ENCODE results near the gene COX8A.

Gene COX8A

GRCh38 chr11:63931876-63932275, 42.5 kb upstream of the COX8A start:
- Histone ChIP-seq H3K4me3 (ENCODE audit: low read depth, low read length, poor library complexity, severe bottlenecking) (no peak overlapping the region), H3K9ac (ENCODE audit: low read length) (no peak overlapping the region), H3F3A (ENCODE audit: insufficient read depth, low read length) (no peaks in the 10 kb centered on the region), H3K4me2 (ENCODE audit: low read length) (no peak overlapping the region), H3K27ac (ENCODE audit: low read depth, low read length, poor library complexity, severe bottlenecking) (no peak overlapping the region), H3K9me2 (ENCODE audit: low read depth, low read length) (no peaks in the 10 kb centered on the region), H3K79me2 (ENCODE audit: insufficient read depth, low read length) (no peaks in the 10 kb centered on the region), H3K4me1 (ENCODE audit: insufficient read depth, low read length, severe bottlenecking) (no peaks in the 10 kb centered on the region), H2AFZ (ENCODE audit: low read length) (no peak overlapping the region), H3K27me3 (ENCODE audit: insufficient read depth, low read length) (peaks cover 3% of the 10 kb centered on the region; the same call in 1 of the 2 replicates), H3K36me3 (ENCODE audit: insufficient read depth, low read length) (no peaks in the 10 kb centered on the region), H4K20me1 (ENCODE audit: insufficient read depth, low read length) (no peaks in the 10 kb centered on the region), H3K9me3 (ENCODE audit: low read length) (no peaks in the 10 kb centered on the region)
- TF ChIP-seq EZH2 (IDR thresholded peaks at IDR 0.05; ENCODE audit: borderline replicate concordance, low read length) = no peak
- no peak for TF ChIP-seq CTCF (IDR thresholded peaks at IDR 0.05; ENCODE audit: low read length)

- H3K36me3 ChIP-seq (ENCODE audit: insufficient read depth, low read length) = no peaks in the 10 kb centered on the region
- H3K27me3 ChIP-seq (ENCODE audit: insufficient read depth, low read length) = peaks cover 3% of the 10 kb centered on the region; the same call in 1 of the 2 replicates
- no peaks in the 10 kb centered on the region for H3K9me3 ChIP-seq (ENCODE audit: low read length)
- H2AFZ ChIP-seq (ENCODE audit: low read length) = no peak overlapping the region
- TF ChIP-seq EZH2 (IDR thresholded peaks at IDR 0.05; ENCODE audit: borderline replicate concordance, low read length) = no peak
- no peak for TF ChIP-seq CTCF (IDR thresholded peaks at IDR 0.05; ENCODE audit: low read length)
- no peaks in the 10 kb centered on the region for H4K20me1 ChIP-seq (ENCODE audit: insufficient read depth, low read length)
- no peak overlapping the region for H3K27ac ChIP-seq (ENCODE audit: low read depth, low read length, poor library complexity, severe bottlenecking)
- no peaks in the 10 kb centered on the region for H3K9me2 ChIP-seq (ENCODE audit: low read depth, low read length)
- no peak overlapping the region for H3K4me2 ChIP-seq (ENCODE audit: low read length)
- no peaks in the 10 kb centered on the region for H3K79me2 ChIP-seq (ENCODE audit: insufficient read depth, low read length)
- no peak overlapping the region for H3K9ac ChIP-seq (ENCODE audit: low read length)
- peaks cover 9% of the 10 kb centered on the region for H3K4me1 ChIP-seq (ENCODE audit: insufficient read depth, low read length, severe bottlenecking)
- no peak overlapping the region for H3K4me3 ChIP-seq (ENCODE audit: low read depth, low read length, poor library complexity, severe bottlenecking)
- H3F3A ChIP-seq (ENCODE audit: insufficient read depth, low read length) = no peaks in the 10 kb centered on the region
Measured at GRCh38 chr11:63933459-63933858, 41.0 kb upstream of the COX8A start.

- H3K4me3 ChIP-seq (ENCODE audit: low read depth, low read length, poor library complexity, severe bottlenecking) = peak overlapping the region; percentile 96
- peaks cover 29% of the 10 kb centered on the region for H3K4me1 ChIP-seq (ENCODE audit: insufficient read depth, low read length, severe bottlenecking)
- H3K79me2 ChIP-seq (ENCODE audit: insufficient read depth, low read length) = peaks cover 10% of the 10 kb centered on the region; the same call in 1 of the 2 replicates
- peak overlapping the region; percentile 85 for H3K9ac ChIP-seq (ENCODE audit: low read length)
- peak overlapping the region; percentile 100 for H3K4me2 ChIP-seq (ENCODE audit: low read length)
- H3K36me3 ChIP-seq (ENCODE audit: insufficient read depth, low read length) = peaks cover 13% of the 10 kb centered on the region; the same call in 1 of the 2 replicates
- H3K9me3 ChIP-seq (ENCODE audit: low read length) = no peaks in the 10 kb centered on the region
- TF ChIP-seq EZH2 (IDR thresholded peaks at IDR 0.05; ENCODE audit: borderline replicate concordance, low read length) (no peak), CTCF (IDR thresholded peaks at IDR 0.05; ENCODE audit: low read length) (peak; percentile 13; the same call in 1 of the 2 replicates)
- H4K20me1 ChIP-seq (ENCODE audit: insufficient read depth, low read length) = no peaks in the 10 kb centered on the region
- no peaks in the 10 kb centered on the region for H3K27me3 ChIP-seq (ENCODE audit: insufficient read depth, low read length)
- peak overlapping the region; percentile 88 for H2AFZ ChIP-seq (ENCODE audit: low read length)
- H3K9me2 ChIP-seq (ENCODE audit: low read depth, low read length) = no peaks in the 10 kb centered on the region
- peak overlapping the region; percentile 75 for H3K27ac ChIP-seq (ENCODE audit: low read depth, low read length, poor library complexity, severe bottlenecking)
- no peaks in the 10 kb centered on the region for H3F3A ChIP-seq (ENCODE audit: insufficient read depth, low read length)
Measured at GRCh38 chr11:63937713-63938478, 36.5 kb upstream of the COX8A start.

Data from OCI-LY1 (cell line).